Metanephros (tissue), 2 donors: Measurements from ENCODE around the gene SNIP1. TPM values are rescaled to one million over a fixed set of nuclear protein-coding genes. Genes with fewer than 3 reads are reported as not detected.

ENCODE experiments used
- small RNA-seq: library from RNA; depleted of rRNA; stranded (forward); fragments of <200 nt; gene quantifications from one replicate; pipeline ENCODE3, GENCODE V24; 2014; ENCODE audit warnings: low replicate concordance
- total RNA-seq: library from RNA; depleted of rRNA; stranded (reverse); fragments of >200 nt; gene quantifications from one replicate; pipeline ENCODE4 v1.2.3, GENCODE V29; 2014

Gene SNIP1, protein sequence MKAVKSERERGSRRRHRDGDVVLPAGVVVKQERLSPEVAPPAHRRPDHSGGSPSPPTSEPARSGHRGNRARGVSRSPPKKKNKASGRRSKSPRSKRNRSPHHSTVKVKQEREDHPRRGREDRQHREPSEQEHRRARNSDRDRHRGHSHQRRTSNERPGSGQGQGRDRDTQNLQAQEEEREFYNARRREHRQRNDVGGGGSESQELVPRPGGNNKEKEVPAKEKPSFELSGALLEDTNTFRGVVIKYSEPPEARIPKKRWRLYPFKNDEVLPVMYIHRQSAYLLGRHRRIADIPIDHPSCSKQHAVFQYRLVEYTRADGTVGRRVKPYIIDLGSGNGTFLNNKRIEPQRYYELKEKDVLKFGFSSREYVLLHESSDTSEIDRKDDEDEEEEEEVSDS
- 15.4 TPM for total RNA-seq

DNA sequence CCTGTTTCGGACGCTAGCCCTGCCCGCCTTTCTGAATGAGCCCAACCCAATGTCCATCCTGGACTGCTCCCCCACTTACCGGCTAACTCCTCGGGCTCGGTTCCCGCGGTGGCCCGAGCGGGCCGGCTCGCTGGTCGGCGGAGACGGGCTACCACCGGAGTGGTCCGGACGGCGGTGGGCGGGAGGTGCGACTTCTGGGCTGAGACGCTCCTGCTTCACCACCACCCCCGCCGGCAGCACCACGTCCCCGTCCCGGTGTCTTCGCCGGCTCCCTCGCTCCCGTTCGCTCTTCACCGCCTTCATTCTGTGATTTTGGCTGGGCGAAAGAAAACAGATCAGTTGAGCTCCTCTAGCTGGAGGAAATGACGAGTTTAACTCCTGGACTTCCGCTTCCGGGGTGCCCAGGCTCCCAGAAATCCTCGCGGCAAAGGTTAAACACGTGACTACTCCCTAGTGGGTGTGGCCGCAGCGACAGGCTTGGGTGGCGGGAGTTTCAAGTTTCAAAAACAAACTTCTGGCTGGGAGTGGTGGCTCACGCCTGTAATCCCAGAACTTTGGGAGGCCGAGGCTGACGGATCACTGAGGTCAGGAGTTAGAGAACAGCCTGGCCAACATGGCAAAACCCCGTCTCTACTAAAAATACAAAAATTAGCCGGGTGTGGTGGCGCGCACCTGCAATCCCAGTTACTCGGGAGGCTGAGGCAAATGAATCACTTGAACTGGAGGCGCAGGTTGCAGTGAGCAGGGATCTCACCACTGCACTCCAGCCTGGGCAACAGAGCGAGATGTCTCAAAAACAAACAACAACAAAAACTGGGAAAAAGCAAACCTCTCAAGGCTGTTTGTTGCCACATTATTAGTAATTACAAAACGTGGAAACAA is at the start of gene SNIP1:
TSS of gene SNIP1 (minus strand) at position 367 of the 882 bp plus-strand sequence. CDS start at position 303, 64 bp downstream.

DNA sequence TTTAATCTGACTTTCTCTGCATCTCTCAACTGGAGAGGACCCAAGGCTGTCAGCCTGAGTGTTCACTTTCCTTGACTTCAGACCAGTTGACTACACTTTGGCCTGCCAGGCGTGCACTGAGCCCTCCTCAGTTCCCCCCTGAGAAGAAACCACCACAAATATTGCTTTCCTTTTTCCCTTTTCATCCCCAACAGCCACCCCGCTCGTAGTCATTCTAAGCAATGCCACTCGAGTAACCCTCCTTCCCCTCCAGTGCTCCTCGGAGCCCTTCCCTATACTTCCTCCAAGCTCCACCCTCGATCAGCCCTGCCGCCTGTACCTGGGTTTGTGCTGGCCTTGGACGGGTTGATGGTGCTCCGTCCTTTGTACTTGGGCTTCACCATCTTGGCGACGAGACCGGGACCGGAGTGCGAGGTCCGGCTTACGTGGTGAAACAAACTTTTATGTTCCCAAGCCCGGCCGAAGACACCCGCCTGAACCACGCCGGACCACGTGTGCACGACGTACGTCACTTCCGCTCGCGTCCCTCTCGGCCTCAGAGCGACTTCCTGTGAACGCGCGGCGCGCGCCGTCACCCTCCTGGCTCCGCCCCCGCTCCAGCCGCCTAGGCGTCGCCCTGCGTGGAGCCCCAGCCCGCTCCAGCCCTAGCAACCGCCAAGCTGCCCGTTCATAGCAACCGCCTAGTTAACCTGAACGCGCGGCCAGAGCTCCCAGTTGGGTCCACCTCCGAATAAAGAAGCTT is 41.5 kb upstream of the SNIP1 start, which contains the start of gene GNL2:
TSS of gene GNL2 (minus strand) at position 498 of the 742 bp plus-strand sequence. CDS start at position 383, 115 bp downstream.

DNA sequence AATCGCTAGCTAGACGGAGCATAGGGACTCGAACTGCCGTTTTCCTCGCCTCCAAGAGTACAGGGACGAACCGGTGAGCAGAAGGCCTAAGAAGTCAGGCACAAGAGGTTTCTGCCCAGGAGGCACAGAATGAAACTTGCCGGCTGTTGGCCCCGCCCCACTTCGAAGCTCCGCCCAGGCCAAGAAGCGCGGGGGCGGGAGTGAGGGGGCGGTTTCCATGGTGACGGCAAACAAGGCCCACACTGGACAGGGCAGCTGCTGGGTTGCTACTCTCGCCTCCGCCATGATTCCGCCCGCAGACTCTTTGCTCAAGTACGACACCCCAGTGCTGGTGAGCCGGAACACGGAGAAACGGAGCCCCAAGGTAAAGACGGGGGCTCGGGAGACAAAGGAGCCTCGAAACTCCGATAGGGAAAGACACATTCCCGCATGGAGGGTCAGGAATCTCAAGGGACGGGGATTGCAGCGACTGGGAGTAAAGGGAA is 2.7 kb upstream of the SNIP1 start, which contains the start of gene DNALI1:
TSS of gene DNALI1 (plus strand) at position 229 of the 485 bp plus-strand sequence. CDS start at position 284, 55 bp downstream.

DNA sequence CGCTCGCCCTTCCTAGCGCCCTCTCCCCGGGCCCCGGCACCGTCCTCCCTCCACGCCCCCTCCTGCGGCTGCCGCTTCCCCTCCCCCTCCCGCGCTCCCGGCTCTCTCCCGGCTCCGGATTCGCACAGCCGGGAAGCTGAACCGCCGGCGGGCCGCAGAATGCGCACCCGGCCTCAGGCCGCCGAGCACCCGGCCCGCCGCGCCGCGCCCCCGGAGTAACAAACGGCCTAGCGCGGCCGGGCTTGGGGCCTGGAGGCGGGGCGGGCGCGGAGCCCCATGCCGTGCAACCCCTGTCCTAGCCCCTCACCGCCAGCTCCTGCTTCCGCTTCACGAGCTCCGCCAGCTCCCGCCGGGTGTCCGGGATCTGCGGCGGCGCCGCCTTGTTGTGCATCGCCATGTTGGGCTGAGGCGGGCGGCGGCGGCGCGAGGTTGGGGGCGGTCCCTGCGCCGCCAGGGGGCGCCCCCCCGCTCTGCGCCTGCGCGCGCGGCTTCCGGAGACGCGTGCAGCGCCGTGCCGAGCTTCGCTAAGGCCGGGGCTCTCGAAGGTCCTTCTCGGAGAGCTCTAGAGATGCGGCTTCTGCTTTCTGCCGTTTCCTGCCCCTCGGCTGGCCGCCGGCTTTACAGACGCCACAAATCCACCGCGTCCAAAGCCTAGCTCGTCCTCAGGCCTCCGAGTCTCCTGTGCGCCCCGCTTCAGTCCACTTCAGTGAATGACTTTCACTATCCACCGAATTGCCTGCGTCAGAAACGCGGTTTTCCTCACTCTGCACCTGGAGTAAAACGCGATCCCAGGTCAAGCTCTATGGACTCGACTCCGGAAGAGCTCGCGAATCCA is 39.5 kb downstream of the SNIP1 start, which contains the start of gene MEAF6:
TSS of gene MEAF6 (minus strand) at position 417 of the 835 bp plus-strand sequence. CDS start at position 397, 20 bp downstream.

Small RNA genes within 50 kb of the gene (small RNA-seq; reads per million reads assigned to genes)
- gene AL034379.1 (not detected), gene MIR5581 (0.09 reads per million)

Other genes with a start within 250 kb of the SNIP1 start
- gene ZC3H12A, start 79.7 kb downstream of the SNIP1 start, total RNA-seq = 10.4 TPM
- gene MEAF6, start 39.5 kb downstream of the SNIP1 start, total RNA-seq = 56.1 TPM
- 10.7 TPM for gene DNALI1, start 2.6 kb upstream of the SNIP1 start, total RNA-seq
- 62.0 TPM for gene GNL2, start 41.6 kb upstream of the SNIP1 start, total RNA-seq
- gene RSPO1, start 80.6 kb upstream of the SNIP1 start, total RNA-seq = 2.2 TPM
- 5.4 TPM for gene CDCA8, start 138.2 kb upstream of the SNIP1 start, total RNA-seq
- 0.12 TPM for gene EPHA10, start 210.8 kb upstream of the SNIP1 start, total RNA-seq
- 5.8 TPM for gene MANEAL, start 239.6 kb upstream of the SNIP1 start, total RNA-seq